ENCODE results near the gene LTO1.

The LTO1 gene

DNA sequence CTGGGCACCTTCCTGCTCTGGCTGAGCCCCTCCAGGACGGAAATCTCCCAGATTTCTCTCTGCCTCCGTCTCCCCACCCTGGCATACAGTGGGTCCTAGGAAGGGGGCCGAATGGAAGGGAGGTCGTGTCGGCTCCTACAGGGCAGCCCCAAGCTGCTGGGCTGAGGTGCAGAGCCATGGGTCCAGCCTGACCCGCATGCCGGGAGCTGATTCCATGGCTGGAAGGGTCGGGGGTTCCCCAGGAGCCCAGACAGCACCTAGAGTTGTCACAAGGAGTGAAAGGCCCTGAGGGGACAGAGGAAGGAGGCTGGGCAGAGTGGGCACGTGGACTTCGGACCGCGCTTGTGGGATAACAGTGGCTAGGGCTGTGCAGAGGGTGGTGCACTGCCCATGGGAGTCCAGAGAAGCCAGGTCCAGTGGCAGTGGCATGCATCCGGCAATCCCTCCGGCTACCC, 17.7 kb downstream of the LTO1 start:
- no peak for DNase-seq (ENCODE audit: low spot score)

DNA sequence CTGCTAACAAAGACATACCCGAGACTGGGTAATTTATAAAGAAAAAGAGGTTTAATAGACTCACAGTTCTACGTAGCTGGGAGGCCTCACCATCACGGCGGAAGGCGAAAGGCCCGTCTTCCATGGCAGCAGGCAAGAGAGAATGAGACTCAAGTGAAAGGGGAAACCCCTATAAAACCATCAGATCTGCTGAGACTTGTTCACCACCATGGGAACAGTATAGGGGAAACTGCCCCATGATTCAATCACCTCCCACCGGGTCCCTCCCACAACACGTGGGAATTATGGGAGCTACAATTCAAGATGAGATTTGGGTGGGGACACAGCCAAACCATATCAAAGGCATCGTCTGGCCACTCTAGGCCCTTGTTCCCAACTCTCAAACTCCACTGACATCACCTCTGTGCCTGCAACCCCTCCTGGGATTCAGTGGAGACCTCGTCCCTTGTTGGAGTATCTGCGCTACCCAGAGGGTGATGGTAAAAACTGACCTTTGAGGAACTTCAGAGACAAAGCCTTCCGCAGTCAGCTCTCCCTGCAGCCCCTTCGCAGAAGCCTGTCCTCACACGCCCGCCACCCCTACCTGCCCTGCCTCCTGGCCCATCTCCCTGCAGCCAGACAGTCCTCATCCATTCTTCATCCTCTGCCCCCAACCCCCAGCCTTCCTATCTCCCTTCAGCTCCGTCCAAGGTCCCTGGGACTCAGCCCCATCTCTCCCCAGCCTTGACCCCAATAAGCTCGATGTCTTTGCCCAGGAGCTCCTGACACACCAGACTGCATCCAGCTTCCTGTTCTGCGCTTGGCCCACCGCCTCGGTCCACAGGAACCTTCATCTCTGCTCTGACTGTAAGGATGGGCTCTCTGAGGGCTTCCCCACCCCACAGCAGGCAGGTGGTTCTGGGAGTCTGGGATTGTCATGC, 18.4 kb downstream of the LTO1 start:
- DNase-seq (ENCODE audit: low spot score), result no peak

DNA sequence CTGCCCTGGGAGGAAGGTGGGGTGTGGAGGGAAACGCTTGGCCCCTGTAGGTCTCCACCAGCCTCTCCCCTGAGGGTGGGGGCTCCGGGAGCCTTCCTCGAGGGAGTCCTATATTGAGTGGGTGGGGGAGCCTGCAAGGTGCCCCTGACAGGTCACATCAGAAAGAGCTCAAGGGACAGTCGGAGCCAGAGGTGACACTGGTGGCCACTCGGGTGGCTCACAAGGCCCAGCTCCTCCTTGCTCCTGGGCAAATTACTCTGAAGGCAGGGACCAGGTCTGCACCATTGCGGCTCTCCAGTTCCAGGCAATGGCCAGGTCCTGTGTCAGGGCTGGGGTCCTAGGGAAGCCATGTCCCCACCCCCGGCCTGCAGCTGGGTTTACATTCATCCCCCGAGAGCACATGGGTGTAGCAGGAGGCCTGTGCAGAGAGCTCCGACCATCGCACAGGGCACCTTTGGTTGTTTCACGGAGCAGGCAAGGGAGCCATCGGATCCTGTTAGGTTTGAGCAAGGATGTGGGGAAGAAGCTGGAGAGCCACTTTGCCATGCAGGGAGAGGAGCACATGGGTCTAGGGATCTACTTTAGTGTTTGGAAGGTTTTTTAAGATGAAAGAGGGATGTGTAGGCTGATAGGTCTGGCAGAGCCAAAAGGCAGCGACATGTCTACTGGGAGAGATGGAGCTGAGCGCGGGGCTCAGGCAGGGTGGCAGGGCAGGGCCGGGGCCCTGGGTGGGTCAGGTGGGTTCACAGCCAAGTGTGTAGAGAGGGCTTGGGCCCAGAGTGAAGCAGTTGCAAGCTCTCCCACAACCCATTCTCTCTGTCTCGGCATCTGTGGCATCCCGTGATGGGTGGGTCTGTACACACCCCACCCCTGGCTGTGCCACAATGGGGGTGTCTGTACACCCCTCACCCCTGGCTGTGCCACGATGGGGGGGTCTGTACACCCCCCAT, 19.4 kb downstream of the LTO1 start:
- no peak for DNase-seq (ENCODE audit: low spot score)

DNA sequence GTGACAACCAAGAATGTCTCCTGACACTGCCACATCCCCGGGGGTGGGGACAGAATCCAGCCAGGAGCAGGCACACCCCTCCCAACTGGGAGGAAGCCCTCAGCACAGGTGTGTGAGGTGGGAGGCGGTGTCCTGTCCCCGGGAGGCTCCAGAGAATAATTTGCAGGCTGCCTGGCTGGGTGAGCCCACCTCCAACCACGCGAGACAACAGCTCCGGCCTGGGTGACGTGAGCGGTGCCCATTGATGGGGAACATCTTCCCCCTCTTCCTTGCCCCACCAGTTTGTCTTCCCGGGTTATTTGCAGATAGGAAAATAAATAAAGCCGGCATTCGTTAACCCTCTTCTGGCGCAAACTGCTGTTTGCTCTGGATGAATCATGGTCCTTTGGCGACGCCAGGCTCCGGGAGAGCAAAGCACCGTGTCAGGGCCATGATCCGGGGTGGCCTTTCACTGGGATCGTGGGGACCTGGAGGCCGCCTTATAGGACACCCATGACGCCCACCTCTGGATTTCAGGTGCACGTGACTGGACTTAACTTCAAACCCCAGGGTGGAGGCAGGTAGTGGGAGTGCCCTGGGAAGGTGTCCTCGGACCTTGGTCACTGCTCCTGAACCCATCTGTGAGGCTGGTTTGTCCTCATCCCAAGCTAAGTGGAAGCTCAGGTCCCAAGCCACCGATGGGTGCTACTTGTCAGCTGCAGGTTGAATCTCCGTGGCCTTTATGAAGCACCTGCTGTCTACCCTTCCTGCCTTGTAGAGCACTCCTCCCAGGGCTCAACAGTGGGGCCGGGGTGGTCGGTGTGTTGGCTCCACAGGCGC, 20.3 kb downstream of the LTO1 start:
- no peak for DNase-seq (ENCODE audit: low spot score)

DNA sequence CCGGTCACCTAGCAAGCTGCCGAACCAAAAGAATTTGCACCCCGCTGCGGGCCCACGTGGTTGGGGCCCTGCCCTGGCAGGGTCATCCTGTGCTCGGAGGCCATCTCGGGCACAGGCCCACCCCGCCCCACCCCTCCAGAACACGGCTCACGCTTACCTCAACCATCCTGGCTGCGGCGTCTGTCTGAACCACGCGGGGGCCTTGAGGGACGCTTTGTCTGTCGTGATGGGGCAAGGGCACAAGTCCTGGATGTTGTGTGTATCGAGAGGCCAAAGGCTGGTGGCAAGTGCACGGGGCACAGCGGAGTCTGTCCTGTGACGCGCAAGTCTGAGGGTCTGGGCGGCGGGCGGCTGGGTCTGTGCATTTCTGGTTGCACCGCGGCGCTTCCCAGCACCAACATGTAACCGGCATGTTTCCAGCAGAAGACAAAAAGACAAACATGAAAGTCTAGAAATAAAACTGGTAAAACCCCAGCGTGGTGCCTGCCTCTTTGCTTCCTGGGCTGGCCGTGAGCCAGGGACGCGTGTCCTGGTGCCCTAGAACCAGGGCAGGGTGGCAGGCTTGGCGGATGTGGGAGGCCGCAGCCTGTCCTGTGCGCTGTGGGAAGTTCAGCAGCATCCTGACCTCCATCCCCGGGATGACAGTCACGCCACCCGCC, 21.0 kb downstream of the LTO1 start:
- DNase-seq (ENCODE audit: low spot score), result no peak

DNA sequence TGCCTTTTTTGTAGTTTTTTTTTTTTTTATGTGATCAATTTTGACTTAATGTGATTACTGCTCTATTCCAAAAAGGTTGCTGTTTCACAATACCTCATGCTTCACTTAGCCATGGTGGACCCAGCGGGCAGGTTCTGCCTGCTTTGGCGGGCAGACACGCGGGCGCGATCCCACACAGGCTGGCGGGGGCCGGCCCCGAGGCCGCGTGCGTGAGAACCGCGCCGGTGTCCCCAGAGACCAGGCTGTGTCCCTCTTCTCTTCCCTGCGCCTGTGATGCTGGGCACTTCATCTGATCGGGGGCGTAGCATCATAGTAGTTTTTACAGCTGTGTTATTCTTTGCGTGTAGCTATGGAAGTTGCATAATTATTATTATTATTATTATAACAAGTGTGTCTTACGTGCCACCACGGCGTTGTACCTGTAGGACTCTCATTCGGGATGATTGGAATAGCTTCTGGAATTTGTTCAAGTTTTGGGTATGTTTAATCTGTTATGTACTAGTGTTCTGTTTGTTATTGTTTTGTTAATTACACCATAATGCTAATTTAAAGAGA, 21.7 kb downstream of the LTO1 start:
- DNase-seq (ENCODE audit: low spot score), result no peak

DNA sequence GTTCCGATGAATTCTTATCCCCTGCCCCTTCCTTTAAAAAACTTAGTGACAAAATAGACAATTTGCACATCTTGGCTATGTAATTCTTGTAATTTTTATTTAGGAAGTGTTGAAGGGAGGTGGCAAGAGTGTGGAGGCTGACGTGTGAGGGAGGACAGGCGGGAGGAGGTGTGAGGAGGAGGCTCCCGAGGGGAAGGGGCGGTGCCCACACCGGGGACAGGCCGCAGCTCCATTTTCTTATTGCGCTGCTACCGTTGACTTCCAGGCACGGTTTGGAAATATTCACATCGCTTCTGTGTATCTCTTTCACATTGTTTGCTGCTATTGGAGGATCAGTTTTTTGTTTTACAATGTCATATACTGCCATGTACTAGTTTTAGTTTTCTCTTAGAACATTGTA, 22.2 kb downstream of the LTO1 start:
- no peak for DNase-seq (ENCODE audit: low spot score)

DNA sequence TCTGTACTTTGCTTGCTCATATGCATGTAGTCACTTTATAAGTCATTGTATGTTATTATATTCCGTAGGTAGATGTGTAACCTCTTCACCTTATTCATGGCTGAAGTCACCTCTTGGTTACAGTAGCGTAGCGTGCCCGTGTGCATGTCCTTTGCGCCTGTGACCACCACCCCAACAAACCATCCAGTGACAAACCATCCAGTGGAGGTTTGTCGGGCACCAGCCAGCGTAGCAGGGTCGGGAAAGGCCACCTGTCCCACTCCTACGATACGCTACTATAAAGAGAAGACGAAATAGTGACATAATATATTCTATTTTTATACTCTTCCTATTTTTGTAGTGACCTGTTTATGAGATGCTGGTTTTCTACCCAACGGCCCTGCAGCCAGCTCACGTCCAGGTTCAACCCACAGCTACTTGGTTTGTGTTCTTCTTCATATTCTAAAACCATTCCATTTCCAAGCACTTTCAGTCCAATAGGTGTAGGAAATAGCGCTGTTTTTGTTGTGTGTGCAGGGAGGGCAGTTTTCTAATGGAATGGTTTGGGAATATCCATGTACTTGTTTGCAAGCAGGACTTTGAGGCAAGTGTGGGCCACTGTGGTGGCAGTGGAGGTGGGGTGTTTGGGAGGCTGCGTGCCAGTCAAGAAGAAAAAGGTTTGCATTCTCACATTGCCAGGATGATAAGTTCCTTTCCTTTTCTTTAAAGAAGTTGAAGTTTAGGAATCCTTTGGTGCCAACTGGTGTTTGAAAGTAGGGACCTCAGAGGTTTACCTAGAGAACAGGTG, 23.1 kb downstream of the LTO1 start:
- DNase-seq (ENCODE audit: low spot score), result no peak

DNA sequence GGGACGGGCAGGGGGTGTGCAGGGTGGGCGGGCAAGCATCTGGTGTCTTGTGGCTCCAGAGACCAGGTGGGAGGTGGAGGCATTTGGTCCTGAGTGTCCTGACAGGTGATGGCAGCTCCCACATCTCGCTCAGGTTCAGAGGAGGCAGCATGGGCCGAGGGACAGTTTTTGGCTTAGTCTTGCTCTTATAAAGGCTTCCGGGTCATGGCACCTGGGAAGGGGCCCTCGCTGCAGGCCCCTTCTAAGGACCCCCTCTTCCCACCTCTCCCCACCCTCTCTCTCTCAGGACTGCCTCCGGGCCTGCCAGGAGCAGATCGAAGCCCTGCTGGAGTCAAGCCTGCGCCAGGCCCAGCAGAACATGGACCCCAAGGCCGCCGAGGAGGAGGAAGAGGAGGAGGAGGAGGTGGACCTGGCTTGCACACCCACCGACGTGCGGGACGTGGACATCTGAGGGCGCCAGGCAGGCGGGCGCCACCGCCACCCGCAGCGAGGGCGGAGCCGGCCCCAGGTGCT, 24.3 kb downstream of the LTO1 start:
- DNase-seq (ENCODE audit: low spot score), result no peak

DNA sequence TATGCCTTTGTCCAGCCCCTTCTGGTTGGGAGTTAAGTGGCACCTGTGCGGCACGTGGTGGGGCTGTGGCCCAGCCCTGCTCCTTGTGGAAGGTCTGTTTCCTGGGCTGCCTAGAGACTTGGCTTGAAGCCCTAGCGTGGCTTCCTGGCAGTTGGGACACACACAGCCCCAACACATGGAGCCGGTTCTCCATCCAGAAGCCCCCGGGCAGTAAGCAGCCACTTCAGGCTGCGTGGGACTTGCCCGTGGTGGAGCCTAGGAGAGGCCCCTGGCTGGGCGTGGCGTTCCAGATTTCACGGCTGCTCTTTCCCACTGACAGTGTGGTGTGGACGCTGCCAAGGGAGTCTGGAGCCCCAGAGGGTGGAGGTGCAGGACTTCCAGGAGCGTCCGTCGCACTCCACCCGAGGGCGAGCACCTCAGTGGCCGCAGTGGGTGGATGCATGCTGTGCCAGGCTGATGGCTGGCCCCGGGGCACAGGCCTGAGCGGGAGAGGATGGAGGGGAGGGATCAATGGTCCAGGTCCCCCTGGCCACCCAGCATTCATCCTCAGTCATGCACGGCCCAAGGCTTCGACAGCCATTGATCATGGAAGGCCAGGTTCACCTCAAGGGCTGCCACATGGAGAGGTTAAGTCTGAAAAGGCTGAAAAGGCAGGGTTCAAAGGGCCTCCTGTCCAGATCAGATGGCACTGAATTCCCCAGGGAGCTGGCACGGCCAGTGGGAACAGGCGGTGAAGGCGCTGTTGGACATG, 24.9 kb downstream of the LTO1 start:
- no peak for DNase-seq (ENCODE audit: low spot score)

DNA sequence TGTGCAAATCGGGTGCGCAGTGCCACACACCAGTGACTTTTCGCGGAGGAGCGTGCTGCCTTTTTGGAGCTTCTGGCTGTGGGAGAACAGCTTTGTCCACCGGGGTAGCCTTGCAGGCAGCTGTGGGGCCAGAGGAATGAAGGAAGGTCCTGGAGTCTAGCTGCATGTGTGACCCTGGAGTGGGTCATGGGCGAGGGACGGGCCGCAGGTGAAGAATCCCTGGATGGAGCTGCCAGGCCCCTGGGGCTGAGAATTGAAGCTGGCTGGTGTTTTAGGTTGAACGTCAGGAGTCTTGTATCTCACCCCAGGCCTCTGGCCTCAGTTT, 25.6 kb downstream of the LTO1 start:
- no peak for DNase-seq (ENCODE audit: low spot score)

DNA sequence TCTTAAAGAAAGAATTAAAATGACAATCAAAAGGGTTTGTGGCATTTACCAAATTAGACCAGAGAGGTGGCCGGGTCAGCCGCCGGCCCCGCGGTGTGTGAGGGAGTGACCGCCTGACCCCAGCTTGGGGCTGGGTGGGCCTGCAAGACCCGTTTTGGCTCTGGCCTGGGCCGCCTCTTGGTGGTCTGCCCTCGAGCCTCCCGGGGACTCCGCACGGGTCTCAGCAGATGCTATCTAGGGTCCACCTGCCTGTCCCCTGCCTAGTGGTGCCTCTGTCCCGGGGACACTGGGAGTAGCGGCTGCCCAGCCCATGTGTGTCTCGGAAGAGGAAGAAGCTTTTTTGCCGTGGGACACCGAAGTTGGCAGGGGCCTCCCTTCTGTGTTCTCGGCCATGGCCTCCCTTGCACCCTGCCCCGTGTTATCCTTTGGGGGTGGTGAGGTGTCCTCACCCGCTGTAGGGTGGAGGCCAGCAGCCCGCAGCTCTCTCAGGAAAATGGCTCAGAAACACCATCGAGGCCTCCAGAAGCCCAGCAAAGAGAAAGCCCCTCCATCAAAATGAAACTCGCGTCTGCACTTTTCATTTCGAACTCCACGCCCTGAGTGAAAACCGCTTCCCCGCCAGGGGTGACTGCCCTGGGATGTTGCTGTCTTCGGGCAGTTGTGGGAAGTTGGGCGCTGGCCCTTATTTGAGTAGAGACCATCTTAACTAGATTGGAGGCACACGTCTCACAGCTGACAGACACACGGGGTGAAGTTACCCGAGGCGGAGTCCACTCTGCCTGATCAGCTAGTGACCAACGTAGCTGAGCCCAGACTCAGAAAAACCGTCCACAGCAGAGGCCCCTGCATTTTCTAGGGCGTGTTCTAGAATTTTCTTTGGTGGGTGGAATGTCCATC, 26.2 kb downstream of the LTO1 start:
- DNase-seq (ENCODE audit: low spot score), result no peak

DNA sequence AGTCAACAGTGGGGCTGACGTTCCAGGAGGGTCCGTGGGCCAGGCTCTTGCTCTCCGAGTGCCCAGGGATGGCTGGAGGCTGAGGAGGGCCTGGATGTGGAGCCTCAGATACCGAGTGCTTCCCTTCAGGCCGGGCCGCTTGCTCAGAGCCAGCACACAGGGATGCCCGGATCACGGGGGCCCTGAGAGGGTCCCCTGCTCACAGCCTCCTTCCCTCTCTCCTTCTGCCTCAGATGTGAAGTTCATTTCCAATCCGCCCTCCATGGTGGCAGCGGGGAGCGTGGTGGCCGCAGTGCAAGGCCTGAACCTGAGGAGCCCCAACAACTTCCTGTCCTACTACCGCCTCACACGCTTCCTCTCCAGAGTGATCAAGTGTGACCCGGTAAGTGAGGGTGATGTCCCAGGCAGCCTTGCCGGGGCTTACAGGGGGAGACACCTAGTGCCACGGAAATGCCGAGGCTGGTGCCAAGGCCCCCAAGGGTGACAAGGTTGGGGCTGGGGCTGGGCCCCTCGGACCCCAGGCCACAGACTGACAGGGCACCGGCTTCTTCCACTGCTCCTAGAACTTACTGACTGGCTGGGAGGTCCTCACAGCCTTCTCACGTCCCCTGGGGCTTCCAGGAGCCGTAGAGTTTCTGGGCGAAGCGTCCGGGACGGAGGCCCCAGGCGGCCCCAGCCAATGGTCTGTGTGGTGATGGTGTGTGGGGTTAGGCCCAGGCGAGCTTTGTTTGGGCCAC, 27.2 kb downstream of the LTO1 start:
- no peak for DNase-seq (ENCODE audit: low spot score)

DNA sequence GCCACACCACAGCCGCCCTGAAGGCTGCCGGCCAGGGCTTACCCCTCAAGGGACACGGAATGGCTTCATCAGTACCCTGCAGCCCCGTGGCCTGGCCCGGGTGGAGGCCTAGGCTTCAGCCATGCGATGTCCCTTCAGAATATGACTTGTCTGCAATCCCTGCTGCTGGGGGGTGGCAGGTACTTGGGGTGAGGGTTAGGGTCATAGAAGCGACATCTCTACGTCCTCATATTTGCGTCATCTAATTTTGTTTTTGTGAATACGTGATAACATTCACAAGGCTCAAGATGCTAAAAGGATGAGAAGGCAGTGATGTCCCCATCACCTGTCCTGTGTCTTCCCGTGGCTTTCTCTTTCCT, 27.8 kb downstream of the LTO1 start:
- DNase-seq (ENCODE audit: low spot score), result no peak

DNA sequence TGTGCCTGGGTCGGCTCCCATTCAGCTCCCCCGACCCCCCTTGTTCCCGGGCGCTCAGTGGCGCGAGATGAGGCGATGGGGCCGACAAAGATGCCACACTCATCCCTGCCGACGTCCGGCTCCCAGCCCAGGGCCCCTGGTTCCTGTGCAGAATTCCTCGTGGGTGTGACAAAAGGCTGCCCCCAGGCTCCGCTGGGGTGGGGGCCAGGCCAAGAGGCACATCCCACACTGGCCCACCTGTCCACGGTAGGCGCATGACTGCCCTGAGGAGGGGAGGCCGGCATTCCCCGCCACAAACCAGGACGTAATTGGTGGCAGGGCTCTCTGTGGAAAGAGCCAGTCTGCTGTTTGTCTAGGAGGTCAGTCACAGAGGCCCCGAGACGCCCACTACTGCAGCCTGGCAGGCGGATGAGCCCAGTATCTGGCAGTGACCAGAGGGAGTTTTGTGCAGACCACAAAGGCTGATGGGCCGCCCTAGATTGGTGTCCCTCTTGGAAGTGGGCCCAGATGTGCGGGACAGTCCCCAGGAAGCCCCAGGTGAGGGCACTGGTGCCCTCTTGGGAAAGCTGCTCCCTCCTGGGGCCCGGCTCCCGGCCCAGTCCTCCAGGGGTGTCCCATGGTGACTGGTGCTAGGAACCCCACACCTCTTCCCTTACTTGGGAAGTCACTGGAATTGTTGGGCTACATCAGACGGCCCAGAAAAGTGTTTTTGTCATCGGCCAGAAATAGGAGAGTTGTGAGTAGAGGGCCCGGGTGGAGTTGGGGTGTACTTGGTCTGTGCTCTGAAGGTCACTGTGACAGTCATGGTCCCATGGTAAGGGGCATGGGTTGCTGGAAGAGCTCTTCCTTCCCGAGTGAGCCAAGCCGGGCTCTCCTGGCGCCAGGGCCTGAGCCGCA, 28.4 kb downstream of the LTO1 start:
- DNase-seq (ENCODE audit: low spot score), result no peak

DNA sequence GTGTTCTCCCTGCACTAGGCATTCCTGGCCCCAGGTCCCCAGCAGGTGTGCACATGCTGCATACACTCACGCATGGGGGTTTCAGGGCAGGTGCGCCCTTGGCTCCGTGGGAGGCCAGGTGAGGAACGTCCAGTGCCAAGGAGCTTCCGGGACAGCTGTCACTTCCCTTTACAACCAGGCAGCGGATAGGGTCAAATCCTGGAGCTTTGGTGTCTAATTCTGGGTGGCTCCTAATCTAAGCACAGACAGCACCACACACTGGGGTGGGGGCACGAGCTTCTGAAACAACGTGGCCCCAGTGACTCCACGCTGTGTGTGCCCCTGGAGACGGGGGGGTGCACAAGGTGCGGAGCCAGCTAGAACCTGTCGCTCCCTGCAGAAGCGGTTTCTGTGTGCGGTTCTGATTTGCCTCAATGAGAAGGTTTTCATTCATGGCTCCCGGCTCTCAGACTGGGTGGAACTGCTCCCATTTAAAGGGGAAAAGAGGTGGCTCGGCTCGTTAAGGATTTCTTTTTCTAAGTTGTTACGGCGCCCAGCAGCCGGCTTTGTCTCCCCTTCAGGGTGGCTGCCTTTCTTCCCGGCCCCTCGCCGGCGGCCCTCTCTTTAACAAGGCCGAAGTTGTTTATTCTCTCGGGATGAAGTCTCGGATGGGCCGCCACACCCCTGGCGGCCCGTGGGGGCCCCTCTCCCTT, 29.2 kb downstream of the LTO1 start:
- DNase-seq (ENCODE audit: low spot score), result no peak
